ENCODE data around the gene ERICH2. TPM values are rescaled to one million over a fixed set of nuclear protein-coding genes. Genes with fewer than 3 reads are reported as not detected.
"Not testable (repeated sequence)": the region's sequence is repeated elsewhere in the genome, so short reads cannot be mapped to it uniquely, and the experiment has no call there.

Gene ERICH2
- total RNA-seq, 1 experiment from 2014 or later, result 1.1 TPM

- TF ChIP-seq ETV6 (CRISPR knock-in tag; IDR thresholded peaks at IDR 0.05) (no peak), E2F4 (CRISPR knock-in tag; IDR thresholded peaks at IDR 0.05; ENCODE audit: borderline replicate concordance, low read depth) (no peak), ZNF425 (CRISPR knock-in tag; conservative IDR thresholded peaks at IDR 0.05) (no peak), MXD4 (CRISPR knock-in tag; IDR thresholded peaks at IDR 0.05; ENCODE audit: borderline replicate concordance) (no peak), PRRX2 (CRISPR knock-in tag; IDR thresholded peaks at IDR 0.05) (no peak), FOXJ3 (CRISPR knock-in tag; IDR thresholded peaks at IDR 0.05; ENCODE audit: borderline replicate concordance) (no peak)
Measured at GRCh38 chr2:170733798-170734600, 36.2 kb upstream of the ERICH2 start (continued).

- H3K4me1 Mint-ChIP-seq; POLR2A ChIA-PET; DNase-seq (ENCODE audit: low spot score); H3K27me3 Mint-ChIP-seq (ENCODE audit: low read depth); H3K4me3 Mint-ChIP-seq; H3K27ac Mint-ChIP-seq; H3K36me3 Mint-ChIP-seq; ATAC-seq: not testable (repeated sequence)
- H3K9me3 Mint-ChIP-seq, result peaks cover 21% of the 10 kb centered on the region
- CTCF ChIA-PET, result interaction anchor here (0.6 kb wide), 1 partner anchor 336 kb away, joined by 4 read pairs; no protein-coding TSS in a partner anchor
Measured at GRCh38 chr2:170734601-170735000, 35.6 kb upstream of the ERICH2 start.

GRCh38 chr2:170736628-170737027 lies 33.5 kb upstream of the ERICH2 start:
- Mint-ChIP-seq H3K9me3 (peaks cover 21% of the 10 kb centered on the region), H3K4me1 (peaks cover 3% of the 10 kb centered on the region), H3K27ac (no peak overlapping the region), H3K4me3 (no peak overlapping the region), H3K27me3 (ENCODE audit: low read depth) (peaks cover 3% of the 10 kb centered on the region), H3K36me3 (peaks cover 5% of the 10 kb centered on the region)
- ChIA-PET CTCF (no interaction called here), POLR2A (no interaction called here)
- ATAC-seq (no peak), DNase-seq (ENCODE audit: low spot score) (no peak)
- no peak for TF ChIP-seq CBFB (CRISPR knock-in tag; IDR thresholded peaks at IDR 0.05; ENCODE audit: low read depth)
- no peak for TF ChIP-seq ATF3 (CRISPR knock-in tag; conservative IDR thresholded peaks at IDR 0.05)
- no peak for TF ChIP-seq ATF2 (CRISPR knock-in tag; IDR thresholded peaks at IDR 0.05; ENCODE audit: borderline replicate concordance, low read depth)
- TF ChIP-seq ZNF416 (CRISPR knock-in tag; IDR thresholded peaks at IDR 0.05), result no peak
- no peak for TF ChIP-seq JAZF1 (CRISPR knock-in tag; IDR thresholded peaks at IDR 0.05)
- no peak for TF ChIP-seq ZNF512 (CRISPR knock-in tag; IDR thresholded peaks at IDR 0.05; ENCODE audit: borderline replicate concordance)
- no peak for TF ChIP-seq STAT6 (CRISPR knock-in tag; conservative IDR thresholded peaks at IDR 0.05; ENCODE audit: low read depth)
- no peak for TF ChIP-seq ETV6 (CRISPR knock-in tag; IDR thresholded peaks at IDR 0.05)
- no peak for TF ChIP-seq ATF1 (CRISPR knock-in tag; IDR thresholded peaks at IDR 0.05)
- TF ChIP-seq MXD4 (CRISPR knock-in tag; IDR thresholded peaks at IDR 0.05; ENCODE audit: borderline replicate concordance), result no peak
- TF ChIP-seq ZNF671 (CRISPR knock-in tag; IDR thresholded peaks at IDR 0.05), result no peak
- TF ChIP-seq NR1H2 (CRISPR knock-in tag; IDR thresholded peaks at IDR 0.05), result no peak
- TF ChIP-seq PRDM15 (CRISPR knock-in tag; IDR thresholded peaks at IDR 0.05), result no peak

Measured in WTC11 (cell line).